ENCODE data around the gene RAX.

The RAX gene

GRCh38 chr18:59239642-59240041 lies 33.6 kb downstream of the RAX start:
- DNase-seq, result no peak

- no peak for DNase-seq
Measured at GRCh38 chr18:59238385-59238784, 34.9 kb downstream of the RAX start.

- no peak for DNase-seq
Measured at GRCh38 chr18:59233017-59233410, 40.2 kb downstream of the RAX start.

- no peak for DNase-seq
Measured at GRCh38 chr18:59232309-59233016, 40.8 kb downstream of the RAX start.

GRCh38 chr18:59231877-59232276 lies 41.4 kb downstream of the RAX start:
- no peak for DNase-seq

- no peak for DNase-seq
Measured at GRCh38 chr18:59231114-59231513, 42.1 kb downstream of the RAX start.

- DNase-seq, result no peak
Measured at GRCh38 chr18:59229701-59230443, 43.4 kb downstream of the RAX start.

- no peak for DNase-seq
Measured at GRCh38 chr18:59229191-59229590, 44.1 kb downstream of the RAX start.

- no peak for DNase-seq
Measured at GRCh38 chr18:59228351-59228750, 44.9 kb downstream of the RAX start.

GRCh38 chr18:59222341-59222740 lies 50.9 kb downstream of the RAX start:
- no peak for DNase-seq

- no peak for DNase-seq
Measured at GRCh38 chr18:59220784-59221765, 52.2 kb downstream of the RAX start.

GRCh38 chr18:59220164-59220783 lies 53.0 kb downstream of the RAX start:
- no peak for DNase-seq

- no peak for DNase-seq
Measured at GRCh38 chr18:59219672-59220163, 53.5 kb downstream of the RAX start, which contains the start of gene GRP. TSS of gene GRP (plus strand) at chr18:59220158. CDS start at chr18:59220266, 108 bp downstream.

- peak; percentile 69 for DNase-seq
Measured at GRCh38 chr18:59218018-59218417, 55.2 kb downstream of the RAX start.

Data from SHP77 treated with DMSO at 0.1 percent for 48 hours (cell line).